Colonic mucosa (tissue), 4 donors: ENCODE results near the gene PNKD. TPM values are rescaled to one million over a fixed set of nuclear protein-coding genes. Genes with fewer than 3 reads are reported as not detected.

Experiments used
- DNase-seq: peaks from one replicate; pipeline ENCODE4 v3.0.0-alpha.2; 2020
- H3K27ac ChIP-seq: fragments of 200-600 bp; one replicate; pipeline ENCODE4 v1.8.0; 2021
- H3K27me3 ChIP-seq: fragments of 200-600 bp; one replicate; pipeline ENCODE4 v1.8.0; 2021
- H3K36me3 ChIP-seq: fragments of 200-600 bp; one replicate; pipeline ENCODE4 v1.8.0; 2021
- H3K4me1 ChIP-seq: fragments of 200-600 bp; one replicate; pipeline ENCODE4 v1.8.0; 2021; ENCODE audit warnings: mild to moderate bottlenecking
- H3K4me3 ChIP-seq: fragments of 200-600 bp; one replicate; pipeline ENCODE4 v1.8.0; 2021
- H3K9ac ChIP-seq, 2 donors: one replicate each; pipeline ENCODE4 v1.7.0; 2013; ENCODE audit warnings: control low read depth in 2 of 2, low read depth in 2 of 2, low read length in 2 of 2
- H3K9me3 ChIP-seq: fragments of 200-600 bp; one replicate; pipeline ENCODE4 v1.8.0; 2021
- intact Hi-C: fragments of 100-400 bp; cut with DNase I; formaldehyde crosslinking; loops from one replicate; pipeline ENCODE4 v1.14.1; 2022
- total RNA-seq, 2 donors: library from RNA; stranded (reverse); fragmentation: NEBNext Ultra II Directional in 1 of 2; extraction: Animal tissue kit (Norgen Biotek cat#: 25700) in 1 of 2; gene quantifications; one replicate each; pipeline ENCODE4 v1.2.1, GENCODE V29; 2021
- TF ChIP-seq, protein P1 (sequence below): fragments of 200-600 bp; IDR thresholded peaks from one replicate; pipeline ENCODE4 v1.8.0; 2022; ENCODE audit warnings: antibody characterized with exemption, mild to moderate bottlenecking
- donor health status: healthy.
- donor health status: DM: no; HTN: no; CAD: no.
- donor health status: DM: no; HTN: no; CAD: no.

PNKD gene
- total RNA-seq, 2 donors from 2014 or later, result 109 to 136 TPM

- Histone ChIP-seq H3K27ac (no peak overlapping the region), H3K9ac (no peak overlapping the region), H3K9me3 (no peaks in the 10 kb centered on the region), H3K36me3 (no peaks in the 10 kb centered on the region), H3K4me1 (no peaks in the 10 kb centered on the region), H3K4me3 (no peak overlapping the region), H3K27me3 (no peaks in the 10 kb centered on the region)
- TF ChIP-seq, protein P1, sequence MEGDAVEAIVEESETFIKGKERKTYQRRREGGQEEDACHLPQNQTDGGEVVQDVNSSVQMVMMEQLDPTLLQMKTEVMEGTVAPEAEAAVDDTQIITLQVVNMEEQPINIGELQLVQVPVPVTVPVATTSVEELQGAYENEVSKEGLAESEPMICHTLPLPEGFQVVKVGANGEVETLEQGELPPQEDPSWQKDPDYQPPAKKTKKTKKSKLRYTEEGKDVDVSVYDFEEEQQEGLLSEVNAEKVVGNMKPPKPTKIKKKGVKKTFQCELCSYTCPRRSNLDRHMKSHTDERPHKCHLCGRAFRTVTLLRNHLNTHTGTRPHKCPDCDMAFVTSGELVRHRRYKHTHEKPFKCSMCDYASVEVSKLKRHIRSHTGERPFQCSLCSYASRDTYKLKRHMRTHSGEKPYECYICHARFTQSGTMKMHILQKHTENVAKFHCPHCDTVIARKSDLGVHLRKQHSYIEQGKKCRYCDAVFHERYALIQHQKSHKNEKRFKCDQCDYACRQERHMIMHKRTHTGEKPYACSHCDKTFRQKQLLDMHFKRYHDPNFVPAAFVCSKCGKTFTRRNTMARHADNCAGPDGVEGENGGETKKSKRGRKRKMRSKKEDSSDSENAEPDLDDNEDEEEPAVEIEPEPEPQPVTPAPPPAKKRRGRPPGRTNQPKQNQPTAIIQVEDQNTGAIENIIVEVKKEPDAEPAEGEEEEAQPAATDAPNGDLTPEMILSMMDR, result no peak
- intact Hi-C loops, result loop anchor here (2.0 to 10.0 kb wide), 2 partner anchors 57 to 173 kb away; no protein-coding TSS in a partner anchor
- no peak for DNase-seq
Measured at GRCh38 chr2:218357236-218358177, 87.2 kb downstream of the PNKD start.

- no peaks in the 10 kb centered on the region for H3K36me3 ChIP-seq
- no peaks in the 10 kb centered on the region for H3K27me3 ChIP-seq
- intact Hi-C loops, result no loop called here
- no peak overlapping the region for H3K27ac ChIP-seq
- TF ChIP-seq, protein P1, result no peak
- H3K4me1 ChIP-seq, result no peaks in the 10 kb centered on the region
- H3K9ac ChIP-seq, result no peak overlapping the region
- H3K4me3 ChIP-seq, result no peak overlapping the region
- H3K9me3 ChIP-seq, result no peaks in the 10 kb centered on the region
- no peak for DNase-seq
Measured at GRCh38 chr2:218360453-218360852, 90.1 kb downstream of the PNKD start.

- DNase-seq, result no peak
- Histone ChIP-seq H3K9me3 (no peaks in the 10 kb centered on the region), H3K9ac (no peak overlapping the region), H3K27me3 (no peaks in the 10 kb centered on the region), H3K36me3 (no peaks in the 10 kb centered on the region), H3K4me1 (no peaks in the 10 kb centered on the region), H3K27ac (no peak overlapping the region), H3K4me3 (no peak overlapping the region)
- TF ChIP-seq, protein P1, result no peak
- intact Hi-C loops, result no loop called here
Measured at GRCh38 chr2:218362606-218363005, 92.3 kb downstream of the PNKD start.

GRCh38 chr2:218363736-218364135 lies 93.4 kb downstream of the PNKD start:
- Histone ChIP-seq H3K27ac (no peak overlapping the region), H3K9me3 (no peaks in the 10 kb centered on the region), H3K27me3 (no peaks in the 10 kb centered on the region), H3K4me1 (no peaks in the 10 kb centered on the region), H3K4me3 (no peak overlapping the region), H3K9ac (no peak overlapping the region), H3K36me3 (no peaks in the 10 kb centered on the region)
- TF ChIP-seq, protein P1, result no peak
- intact Hi-C loops, result no loop called here
- no peak for DNase-seq

DNA sequence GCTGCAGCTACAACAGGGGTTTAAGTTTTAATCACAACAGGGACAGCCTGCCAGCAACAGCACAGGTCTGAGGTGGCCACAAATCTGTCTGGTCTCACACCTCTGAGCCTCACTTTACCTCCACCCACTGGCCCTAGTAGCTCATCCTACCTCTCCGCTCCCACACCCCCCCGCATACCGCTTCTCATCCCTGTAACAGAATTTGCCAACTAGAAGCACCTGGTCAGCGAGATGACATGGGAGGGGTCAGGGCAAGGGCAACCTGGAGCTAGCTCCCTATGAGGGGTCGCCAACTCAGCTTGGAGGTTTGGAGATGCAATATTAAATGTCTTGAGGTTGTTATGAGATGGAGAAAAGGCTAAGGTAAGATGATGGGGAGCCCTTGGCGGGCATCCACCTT lies 93.9 kb downstream of the PNKD start:
- Histone ChIP-seq H3K36me3 (no peaks in the 10 kb centered on the region), H3K4me1 (no peaks in the 10 kb centered on the region), H3K27ac (no peak overlapping the region), H3K9ac (no peak overlapping the region), H3K4me3 (no peak overlapping the region), H3K27me3 (no peaks in the 10 kb centered on the region), H3K9me3 (no peaks in the 10 kb centered on the region)
- DNase-seq, result no peak
- TF ChIP-seq, protein P1, result no peak
- intact Hi-C loops, result no loop called here
